Activated T-cell treated with anti-CD3 and anti-CD28 coated beads for 24 hours (primary cell): ENCODE measurements around the gene RBFOX1.
"Not testable (repeated sequence)": the region's sequence is repeated elsewhere in the genome, so short reads cannot be mapped to it uniquely, and the experiment has no call there.

Experiments
- DNase-seq: peaks from one replicate; pipeline ENCODE4 v3.0.0-alpha.2; 2020; ENCODE audit warnings: low read depth

Gene RBFOX1

DNA sequence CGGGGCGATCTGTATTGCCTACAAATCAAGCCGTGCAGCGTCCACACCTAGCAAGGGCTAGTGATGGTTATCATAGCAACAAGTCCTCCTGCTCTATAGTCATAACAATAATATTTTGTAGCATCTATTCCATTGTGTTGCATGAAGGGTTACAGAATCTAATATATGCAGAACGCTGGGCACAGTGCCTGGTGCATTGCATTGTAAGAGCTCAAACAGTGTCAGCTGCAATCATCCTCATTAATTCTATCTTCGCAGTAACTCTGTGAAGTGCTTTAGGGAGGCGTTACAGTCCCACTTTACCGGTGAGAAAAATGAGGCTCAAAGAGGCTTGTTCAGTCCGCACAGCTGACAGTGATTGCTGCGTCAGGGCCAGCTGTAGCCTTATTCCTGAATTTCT is 149.4 kb downstream of the RBFOX1 start:
- DNase-seq = no peak

DNA sequence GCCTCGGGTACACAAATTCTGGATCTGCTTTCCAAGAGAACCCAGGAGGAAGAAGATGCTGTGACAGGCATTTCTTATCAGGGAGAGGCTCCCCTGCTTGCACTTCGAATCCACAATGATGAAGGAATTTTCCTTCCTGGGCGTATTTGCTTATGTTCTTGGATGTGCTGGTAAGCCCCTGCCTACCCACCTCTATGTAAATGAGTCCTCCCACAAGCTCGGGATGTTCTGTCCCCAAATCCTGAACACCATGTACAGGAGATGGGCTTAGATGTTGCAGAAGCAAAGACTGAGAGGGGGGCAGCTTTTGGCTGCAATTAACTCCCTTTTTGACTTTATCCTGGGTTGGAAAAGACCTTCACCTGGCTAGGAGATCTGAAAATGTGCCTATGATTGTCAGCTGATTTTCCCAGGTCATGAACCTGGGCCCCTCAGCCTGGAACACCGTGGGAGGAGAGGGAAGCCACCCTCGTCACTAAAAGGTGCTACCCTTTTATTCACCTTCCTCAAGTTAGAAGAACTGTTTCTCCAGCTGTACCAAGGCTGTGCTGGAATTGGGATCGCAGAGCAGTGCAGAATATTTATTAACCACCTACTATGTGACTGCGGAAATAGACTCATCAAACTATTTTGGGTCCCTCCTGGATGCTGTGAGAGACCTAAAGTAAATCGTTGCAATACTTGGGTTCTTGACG is 150.1 kb downstream of the RBFOX1 start:
- no peak for DNase-seq

DNA sequence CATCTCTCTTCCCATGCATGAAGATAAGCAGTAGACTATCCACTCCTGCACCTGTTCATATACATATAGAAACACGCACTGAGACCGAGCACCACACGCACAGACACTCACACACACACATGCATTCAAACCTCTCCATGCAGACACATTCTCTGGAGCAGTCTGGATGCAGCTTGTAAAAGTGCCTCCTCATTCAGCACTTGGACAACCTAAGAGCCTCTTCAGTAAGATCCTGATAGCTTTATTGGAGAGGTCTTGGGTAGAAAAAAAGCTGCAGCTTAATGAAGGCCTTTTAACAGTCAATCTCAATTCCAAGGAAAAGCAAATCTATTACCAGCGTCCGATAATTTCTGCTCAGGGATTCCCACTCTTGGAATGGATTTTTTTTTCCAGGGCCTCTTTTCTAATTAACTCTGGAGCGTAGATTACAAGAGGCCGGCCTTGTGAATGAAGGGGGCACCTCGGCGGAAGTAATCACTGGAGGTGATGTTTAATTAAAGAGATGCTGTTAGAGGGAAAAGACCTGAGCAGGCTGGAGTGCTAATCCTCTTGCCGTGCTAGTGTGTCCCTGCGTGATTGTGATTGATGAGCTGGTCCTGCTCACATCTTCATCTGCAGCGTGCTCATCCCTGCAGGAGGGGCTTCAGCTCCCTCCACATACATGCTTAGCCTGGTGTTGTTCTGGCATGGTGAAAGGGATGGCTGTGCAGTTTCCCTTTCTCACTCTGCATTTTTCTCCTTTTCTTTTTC is 155.1 kb downstream of the RBFOX1 start:
- DNase-seq = no peak

DNA sequence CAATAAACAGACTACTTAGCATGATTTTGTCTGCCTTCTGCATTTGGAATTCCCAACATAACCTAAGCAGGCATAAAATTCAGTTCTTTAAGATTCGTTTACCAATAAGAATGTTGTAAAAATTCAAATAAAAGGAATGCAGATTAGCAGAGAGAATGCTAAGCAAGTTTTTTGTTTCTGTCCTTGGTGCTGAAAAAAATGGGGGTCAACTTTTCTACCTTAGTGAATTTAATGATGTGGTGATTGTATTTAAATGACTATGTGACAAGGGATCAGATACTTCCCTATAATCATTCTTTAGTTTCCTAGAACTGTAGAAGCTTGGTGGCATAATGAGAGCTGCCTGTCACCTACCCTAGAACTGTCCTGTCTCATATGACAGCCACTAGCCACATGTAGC is 159.5 kb downstream of the RBFOX1 start:
- DNase-seq = no peak

DNA sequence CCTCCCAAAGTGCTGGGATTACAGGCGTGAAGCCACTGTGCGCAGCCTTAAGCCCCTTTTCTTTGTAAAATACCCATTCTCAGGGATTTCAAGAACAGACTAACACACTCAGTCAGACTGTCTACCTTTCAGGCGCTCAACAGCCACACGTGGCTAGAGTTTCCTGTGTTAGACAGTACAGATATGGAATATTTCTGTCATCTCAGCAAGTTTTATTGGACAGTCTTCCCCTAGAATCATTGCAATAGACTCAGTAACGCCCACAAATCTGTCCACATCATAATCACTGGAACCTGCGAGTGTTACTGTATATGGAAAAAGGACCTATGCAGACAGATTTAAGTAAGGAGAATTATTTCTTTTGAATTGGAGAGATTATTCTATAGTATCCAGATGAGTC is 160.5 kb downstream of the RBFOX1 start:
- DNase-seq = no peak

DNA sequence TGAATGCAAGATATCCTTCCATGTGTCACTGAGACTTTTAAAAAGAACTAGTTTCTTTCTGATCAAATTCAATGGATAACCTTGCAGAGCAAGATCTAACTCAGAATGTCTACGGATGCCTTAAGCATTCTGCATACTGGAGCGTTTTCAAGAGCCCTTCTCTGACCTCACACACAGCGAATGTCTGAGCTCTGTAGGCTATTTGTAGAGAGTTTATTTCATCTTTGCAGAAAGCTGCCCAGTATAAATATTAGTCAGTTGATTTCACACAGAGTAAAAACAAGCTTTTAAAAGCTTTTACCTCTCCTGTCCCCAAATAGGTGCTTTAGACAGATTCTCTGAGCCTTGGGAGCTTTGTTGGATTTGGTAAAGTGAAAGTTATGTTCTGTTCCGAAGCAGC is 165.0 kb downstream of the RBFOX1 start:
- no peak for DNase-seq

DNA sequence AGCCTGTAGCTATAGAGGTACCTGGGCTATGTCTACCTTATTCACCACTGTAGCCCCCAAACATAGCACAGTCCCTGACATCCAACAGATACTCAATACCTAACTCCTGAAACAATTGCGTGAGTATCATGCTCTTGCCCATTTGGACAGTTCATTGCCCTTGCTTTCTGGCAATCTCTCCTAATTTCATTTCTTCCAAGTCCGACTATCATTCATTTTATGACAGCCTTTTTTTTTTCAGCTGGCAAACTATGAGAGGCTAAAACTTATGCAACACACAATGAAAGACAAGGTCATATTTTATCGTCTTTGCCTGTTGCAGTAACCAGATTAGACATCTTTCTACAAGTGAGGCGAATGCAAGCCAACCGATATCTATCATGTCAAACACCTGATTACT is 169.2 kb downstream of the RBFOX1 start:
- DNase-seq = no peak

DNA sequence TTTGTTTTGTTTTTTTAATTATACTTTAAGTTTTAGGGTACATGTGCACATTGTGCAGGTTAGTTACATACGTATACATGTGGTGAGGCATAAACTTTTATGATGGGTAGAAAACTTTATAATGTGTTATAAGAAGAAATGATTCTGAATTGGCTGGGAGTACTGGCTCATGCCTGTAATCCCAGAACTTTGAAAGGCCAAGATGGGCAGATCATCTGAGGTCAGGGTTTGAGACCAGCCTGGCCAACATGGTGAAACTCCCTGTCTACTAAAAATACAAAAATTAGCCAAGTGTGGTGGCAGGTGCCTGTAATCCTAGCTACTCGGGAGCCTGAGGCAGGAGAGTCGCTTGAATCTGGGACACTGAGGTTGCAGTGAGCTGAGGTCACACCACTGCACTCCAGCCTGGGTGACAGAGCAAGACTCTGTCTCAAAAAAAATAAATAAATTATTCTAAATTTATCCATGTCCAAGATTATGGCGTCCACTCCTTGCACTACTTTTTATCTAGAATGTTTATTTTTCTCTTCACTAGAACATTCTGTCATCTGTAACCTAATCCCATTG is 170.0 kb downstream of the RBFOX1 start:
- DNase-seq = not testable (repeated sequence)

DNA sequence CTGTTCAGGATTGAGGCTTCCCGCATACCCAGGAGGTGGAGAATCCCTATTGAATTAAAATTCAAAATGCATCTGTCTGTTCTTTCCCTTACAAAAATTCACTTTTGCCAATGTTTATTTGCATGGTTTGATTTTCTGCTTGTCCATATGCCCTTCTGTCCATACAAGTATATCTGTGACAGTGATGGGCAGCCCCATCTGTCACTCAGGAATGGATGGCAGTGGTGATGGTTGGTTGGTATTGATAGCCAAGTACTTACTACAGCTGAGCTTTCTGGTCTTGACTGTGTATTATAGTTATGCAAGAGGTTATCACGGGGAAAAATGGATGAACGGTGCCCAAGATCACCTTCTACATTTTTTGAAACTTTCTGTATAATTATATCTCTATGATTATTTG is 171.0 kb downstream of the RBFOX1 start:
- DNase-seq = no peak

DNA sequence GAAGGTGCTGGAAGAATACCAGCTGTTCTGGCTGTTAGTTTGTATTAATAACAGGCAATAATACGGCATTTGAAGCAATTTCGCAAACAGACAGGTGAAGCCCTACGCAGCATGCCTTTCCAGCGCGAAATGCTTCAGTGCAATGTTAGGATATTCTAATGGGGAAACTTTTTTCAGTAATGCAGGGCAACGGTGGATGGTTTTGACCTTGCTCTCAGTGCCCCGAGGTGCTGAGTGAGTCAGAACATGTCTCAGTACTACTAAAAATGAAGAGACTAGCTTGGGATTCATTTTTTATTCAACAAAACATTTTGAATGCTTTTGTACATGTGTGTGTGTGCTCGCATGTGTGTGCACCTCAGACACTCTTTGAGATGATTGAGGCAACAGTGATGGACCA is 172.2 kb downstream of the RBFOX1 start:
- DNase-seq = no peak

DNA sequence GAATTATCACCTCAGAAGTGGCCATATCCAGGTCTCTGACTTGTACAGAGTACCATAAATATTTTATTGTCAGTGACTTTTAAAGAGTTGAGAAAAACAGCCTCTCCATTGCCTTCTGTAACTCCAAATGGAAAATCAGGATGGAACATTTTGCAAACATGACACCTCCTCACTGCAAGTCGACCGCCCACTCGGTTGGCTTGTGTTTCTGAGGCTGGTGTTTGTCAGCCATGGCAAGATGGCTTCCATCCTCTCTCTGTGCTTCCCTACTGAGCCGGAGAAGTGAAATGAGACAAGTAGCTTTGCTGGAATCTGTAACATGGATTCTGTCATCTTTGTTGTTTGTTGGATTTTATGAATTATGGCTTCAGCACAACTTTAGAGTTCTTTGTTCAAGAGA is 172.8 kb downstream of the RBFOX1 start:
- no peak for DNase-seq

DNA sequence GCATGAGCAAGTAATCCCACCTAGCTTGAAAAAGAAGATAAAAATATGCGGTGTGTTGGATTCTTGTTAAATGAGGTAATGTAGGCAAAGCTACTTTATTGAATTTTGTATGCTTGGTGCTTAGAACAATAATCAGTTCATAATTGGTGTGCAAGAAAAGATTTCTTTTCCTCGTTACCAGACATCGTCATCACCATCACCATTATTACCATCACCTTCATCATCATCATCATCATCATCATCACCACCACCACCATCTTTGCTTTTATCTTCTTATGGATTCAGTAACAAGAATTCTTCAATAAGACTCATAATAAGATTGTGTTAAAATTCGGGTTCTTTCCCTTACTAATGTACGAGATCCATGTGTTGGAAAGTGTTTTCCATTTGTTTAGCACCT is 173.7 kb downstream of the RBFOX1 start:
- no peak for DNase-seq

DNA sequence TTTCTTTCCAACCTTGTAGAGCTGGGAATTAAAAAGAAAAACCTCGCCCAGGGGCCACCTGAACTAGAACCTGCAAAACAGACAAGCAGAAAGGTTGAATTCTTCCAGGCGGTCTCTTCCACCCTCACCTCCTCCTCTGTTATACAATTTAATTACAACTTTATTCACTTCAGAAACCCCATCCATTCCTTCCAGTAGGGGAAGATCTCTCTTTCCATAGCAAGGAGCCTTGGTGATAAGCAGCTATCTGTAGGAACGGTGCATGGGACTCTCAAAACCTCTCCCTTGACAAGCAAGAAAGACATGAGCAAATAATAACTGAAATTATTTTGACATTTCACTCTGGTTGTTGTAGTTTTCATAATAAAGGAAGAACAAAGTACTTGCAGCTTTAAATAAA is 176.0 kb downstream of the RBFOX1 start:
- DNase-seq = no peak

DNA sequence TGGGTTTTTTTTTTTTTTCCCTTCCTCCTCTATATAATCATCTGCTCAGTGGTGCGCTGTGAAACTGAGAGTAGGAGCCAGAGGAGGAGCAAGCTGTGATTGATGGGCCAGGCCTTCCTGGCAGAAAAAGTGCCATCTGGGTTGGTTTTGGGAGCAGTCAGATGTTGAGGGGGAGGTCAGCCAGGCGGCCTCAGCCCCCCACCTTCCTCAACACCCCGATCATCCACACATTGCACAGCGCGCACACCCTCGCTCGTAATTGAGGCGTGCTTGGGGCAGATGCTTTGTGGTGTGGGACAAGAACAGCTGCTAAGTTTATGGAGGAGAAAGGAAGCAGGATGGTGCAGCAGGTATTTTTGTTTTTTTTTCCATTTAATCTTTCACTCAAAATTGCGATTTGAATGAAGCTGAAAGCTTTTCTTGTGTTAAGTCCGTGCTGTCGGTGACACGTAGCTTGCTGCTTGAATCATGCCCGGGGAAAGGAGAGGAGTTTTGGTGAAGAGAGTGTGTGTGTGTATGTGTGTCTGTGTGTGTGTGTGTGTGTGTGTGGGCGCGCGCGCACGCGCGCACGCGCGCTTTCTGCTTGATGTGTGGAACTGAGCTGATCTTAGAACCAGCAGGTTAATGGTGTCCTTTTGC is 177.4 kb downstream of the RBFOX1 start:
- DNase-seq = no peak

DNA sequence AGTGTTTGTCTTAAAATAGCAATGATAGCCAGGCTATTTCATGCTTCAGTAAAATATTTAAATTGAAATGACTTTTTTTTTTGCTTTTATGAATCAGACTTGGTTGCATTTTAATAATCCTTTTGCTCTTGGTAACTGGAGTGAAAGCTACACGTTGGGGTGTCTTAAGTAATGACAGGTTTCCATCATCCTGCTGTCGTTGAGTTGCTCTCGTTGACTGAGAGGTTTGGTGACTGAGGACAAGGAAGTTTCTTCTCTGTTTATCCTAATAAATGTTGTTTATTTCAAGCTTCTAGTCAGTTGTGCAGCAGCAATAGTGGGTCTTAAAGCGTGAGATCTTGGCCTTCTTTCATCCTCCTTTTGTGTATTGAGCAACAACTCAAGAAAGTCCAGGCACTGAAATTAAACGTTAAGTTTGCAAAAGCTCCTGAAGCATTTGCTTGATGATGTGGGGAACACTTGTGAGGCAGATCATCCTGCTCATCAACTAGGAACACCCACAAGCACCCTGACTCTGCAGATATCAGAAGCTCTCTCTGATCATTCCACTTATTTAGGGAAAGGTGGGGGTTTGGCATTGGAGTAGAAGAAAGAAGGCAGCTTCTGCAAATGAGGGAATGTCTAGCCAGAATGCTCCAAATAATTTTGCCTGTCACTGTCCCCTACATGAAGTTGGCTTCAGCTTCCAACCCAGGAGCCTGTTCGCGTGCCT is 179.1 kb downstream of the RBFOX1 start:
- no peak for DNase-seq

DNA sequence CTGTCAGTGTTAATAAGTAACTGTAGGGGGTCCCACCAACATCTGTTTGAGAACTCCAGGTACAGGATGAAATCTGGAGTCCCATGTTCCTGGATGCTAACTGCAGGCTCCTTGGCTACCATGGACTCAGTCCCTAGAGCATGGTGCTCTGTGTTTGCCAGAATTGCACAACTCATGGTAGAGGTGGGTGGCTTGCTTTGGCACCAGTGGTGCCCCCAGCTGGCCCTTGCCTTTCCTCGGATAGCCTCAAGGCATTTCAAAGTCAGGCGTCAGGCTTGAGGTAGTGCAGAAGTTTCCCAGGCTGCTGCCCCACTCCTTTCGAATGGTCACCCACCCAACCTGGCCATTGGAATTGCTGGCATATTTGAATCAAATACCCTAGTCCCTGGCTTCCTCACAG is 179.9 kb downstream of the RBFOX1 start:
- no peak for DNase-seq

DNA sequence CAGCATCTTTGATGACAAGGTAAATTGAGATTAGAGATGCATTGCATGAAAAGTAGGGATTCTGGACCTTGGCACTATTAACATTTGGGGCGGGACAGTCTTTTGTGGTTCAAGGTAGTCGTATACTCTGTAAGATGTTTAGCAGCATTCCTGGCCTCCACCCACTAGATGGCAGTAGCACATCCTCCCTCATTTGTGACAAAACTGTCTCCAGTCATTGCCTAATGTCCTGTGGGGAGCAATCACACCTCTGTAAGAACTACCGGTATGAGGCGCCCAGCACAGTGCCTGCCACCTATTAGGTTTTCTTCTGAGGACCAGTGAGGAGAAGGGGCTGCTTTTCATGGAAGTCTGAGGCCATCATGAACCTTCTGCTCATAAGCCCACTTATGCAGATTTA is 180.8 kb downstream of the RBFOX1 start:
- DNase-seq = no peak

DNA sequence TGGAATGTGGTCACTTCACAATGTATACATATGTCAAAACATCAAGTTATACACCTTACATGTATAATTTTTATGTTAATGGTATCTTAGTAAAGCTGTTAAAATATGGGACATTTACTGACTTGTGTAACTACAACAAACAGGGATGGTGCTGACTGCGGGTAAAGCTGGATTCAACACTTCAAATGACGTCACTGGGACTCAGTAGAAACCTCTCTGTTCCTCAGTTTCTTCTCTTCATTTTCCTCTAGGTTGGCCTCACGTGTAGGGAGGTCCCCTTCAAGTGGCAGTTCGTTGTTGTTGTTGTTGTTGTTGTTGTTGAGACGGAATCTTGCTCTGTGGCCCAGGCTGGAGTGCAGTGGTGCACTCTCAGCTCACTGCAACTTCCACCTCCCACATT is 182.9 kb downstream of the RBFOX1 start:
- DNase-seq = no peak

DNA sequence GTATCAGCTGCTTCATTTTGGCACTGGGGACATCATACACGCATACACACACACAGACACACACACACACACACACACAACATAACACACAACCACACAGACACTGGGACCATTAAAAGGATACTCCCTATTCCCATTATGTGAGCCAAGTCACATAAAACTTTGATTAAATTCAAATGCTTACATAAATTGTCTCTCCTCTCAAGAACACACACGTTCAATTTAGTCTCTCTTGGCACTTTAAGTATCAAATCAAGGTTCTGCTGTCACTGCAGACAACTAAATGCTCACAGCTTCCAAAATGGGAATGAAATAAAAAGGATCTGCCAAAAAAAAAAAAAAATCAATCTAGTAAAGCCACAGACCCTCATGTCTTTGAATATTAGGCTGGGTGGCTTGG is 184.9 kb downstream of the RBFOX1 start:
- no peak for DNase-seq

DNA sequence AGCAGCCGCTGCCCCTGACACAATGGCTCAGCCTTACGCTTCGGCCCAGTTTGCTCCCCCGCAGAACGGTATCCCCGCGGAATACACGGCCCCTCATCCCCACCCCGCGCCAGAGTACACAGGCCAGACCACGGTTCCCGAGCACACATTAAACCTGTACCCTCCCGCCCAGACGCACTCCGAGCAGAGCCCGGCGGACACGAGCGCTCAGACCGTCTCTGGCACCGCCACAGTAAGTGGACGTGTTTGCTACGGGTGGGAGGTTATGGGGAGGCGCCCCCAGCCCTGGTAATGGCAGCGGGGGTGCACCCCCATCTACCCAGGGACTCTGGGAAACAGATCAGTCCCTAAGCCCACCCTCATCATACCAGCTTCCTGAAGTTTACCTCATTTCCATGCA is 185.5 kb downstream of the RBFOX1 start:
- DNase-seq = no peak

DNA sequence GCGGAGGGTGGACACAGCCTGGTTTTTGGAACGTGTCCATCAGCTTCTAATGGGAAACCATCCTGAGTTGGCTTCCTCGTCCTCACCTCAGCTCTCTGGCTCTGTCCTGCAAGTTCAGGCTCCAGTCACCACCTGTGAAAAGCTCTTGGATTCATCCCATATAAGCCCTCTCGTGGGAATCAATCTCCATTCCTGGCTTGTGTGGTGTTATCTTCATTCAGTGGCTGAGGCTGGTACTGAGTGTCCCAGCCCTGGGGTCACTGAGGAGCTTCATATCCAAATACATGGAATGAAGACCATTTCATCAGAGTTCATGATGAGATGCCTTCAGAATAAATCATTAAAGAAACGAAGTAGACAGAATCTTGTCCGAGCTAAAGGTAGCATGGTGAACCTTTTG is 189.2 kb downstream of the RBFOX1 start:
- no peak for DNase-seq

DNA sequence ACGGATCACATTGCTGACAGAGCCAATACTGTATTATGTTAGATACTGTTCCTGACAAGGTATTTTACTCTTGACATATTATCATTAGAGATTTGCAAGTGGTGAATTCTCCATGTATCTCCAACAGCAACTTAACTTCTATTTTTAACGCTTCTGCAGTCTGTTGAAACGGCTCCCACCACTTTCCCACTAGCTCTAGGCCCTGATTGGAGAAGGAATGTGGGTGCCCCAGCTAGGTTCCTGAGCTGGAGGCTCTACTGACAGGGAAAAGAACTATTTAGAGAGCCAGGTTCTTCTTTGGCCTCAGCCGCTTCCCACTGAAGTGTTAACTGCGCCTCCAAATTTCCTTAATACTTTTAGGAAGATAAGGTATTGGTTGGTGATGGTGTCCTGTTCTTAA is 191.8 kb downstream of the RBFOX1 start:
- no peak for DNase-seq

DNA sequence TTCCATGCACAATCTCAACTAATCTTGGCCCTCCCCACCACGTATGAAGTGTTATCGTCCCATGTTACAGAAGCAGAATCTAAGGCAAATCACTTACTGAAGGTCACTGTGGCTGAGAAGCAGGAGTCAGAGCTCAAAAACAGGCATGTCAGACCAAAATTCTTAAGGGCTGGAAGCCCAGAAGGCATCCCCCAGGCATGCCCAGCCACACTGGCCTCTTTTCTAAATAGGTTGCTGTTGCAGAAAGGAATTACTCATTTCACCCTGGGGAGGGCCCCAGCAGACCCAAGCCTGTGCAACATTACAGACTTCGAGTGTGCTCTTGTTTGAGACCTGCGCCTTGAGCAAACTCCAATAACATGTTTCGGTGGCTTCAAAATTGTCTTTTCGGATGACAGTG is 194.1 kb downstream of the RBFOX1 start:
- DNase-seq = no peak
